Loucy (cell line): ENCODE results near the gene RNU6-7.

Experiments used
- H2AFZ ChIP-seq: fragments of 200-600 bp; sonication (generic); 2 replicates; pipeline ENCODE4 v1.6.0; 2016; ENCODE audit warnings: antibody characterized with exemption, mild to moderate bottlenecking, low read length, moderate library complexity
- H3F3A ChIP-seq: fragments of 200-600 bp; 2 replicates; pipeline ENCODE4 v1.6.0; 2016; ENCODE audit warnings: antibody characterized with exemption, low read depth, mild to moderate bottlenecking
- H3K27me3 ChIP-seq: fragments of 200-600 bp; sonication (generic); 2 replicates; pipeline ENCODE4 v1.6.1; 2014; ENCODE audit warnings: low read length, mild to moderate bottlenecking; ENCODE audit not compliant: insufficient read depth, poor library complexity, severe bottlenecking
- H3K36me3 ChIP-seq: fragments of 200-600 bp; sonication (generic); 2 replicates; pipeline ENCODE4 v1.6.1; 2016; ENCODE audit warnings: low read length; ENCODE audit not compliant: insufficient read depth
- H3K4me1 ChIP-seq: fragments of 200-600 bp; sonication (generic); 2 replicates; pipeline ENCODE4 v1.5.1; 2014; ENCODE audit warnings: low read length, mild to moderate bottlenecking; ENCODE audit not compliant: insufficient read depth, poor library complexity, severe bottlenecking
- H3K4me2 ChIP-seq: fragments of 200-600 bp; sonication (generic); 2 replicates; pipeline ENCODE4 v1.6.0; 2014; ENCODE audit warnings: antibody characterized with exemption, low read length, low read depth, mild to moderate bottlenecking; ENCODE audit not compliant: poor library complexity, severe bottlenecking
- H3K4me3 ChIP-seq: fragments of 200-600 bp; sonication (generic); 2 replicates; pipeline ENCODE4 v1.5.1; 2014; ENCODE audit warnings: low read length, mild to moderate bottlenecking, mixed read lengths; ENCODE audit not compliant: poor library complexity, severe bottlenecking
- H3K79me2 ChIP-seq: fragments of 200-600 bp; sonication (generic); 2 replicates; pipeline ENCODE4 v1.6.1; 2014; ENCODE audit warnings: low read length; ENCODE audit not compliant: insufficient read depth
- H3K9ac ChIP-seq: fragments of 200-600 bp; sonication (generic); 2 replicates; pipeline ENCODE4 v1.6.0; 2014; ENCODE audit warnings: mild to moderate bottlenecking, low read depth, low read length, moderate library complexity; ENCODE audit not compliant: poor library complexity, severe bottlenecking
- H3K9me2 ChIP-seq: fragments of 200-600 bp; sonication (generic); replicated peaks from 2 replicates; pipeline ENCODE4 v1.6.1; 2016; ENCODE audit warnings: low read depth, low read length, mixed read lengths
- H3K9me3 ChIP-seq: fragments of 200-600 bp; sonication (generic); 2 replicates; pipeline ENCODE4 v1.6.1; 2014; ENCODE audit warnings: mild to moderate bottlenecking, antibody characterized with exemption, low read length, low read depth; ENCODE audit not compliant: insufficient read depth
- H4K20me1 ChIP-seq: fragments of 200-600 bp; sonication (generic); 2 replicates; pipeline ENCODE4 v1.6.0; 2014; ENCODE audit warnings: antibody characterized with exemption, low read length, mild to moderate bottlenecking; ENCODE audit not compliant: insufficient read depth, poor library complexity, severe bottlenecking
- CTCF ChIP-seq: fragments of 200-600 bp; sonication (generic); conservative IDR thresholded peaks from 2 replicates; pipeline ENCODE4 v1.5.1; 2014; ENCODE audit warnings: mild to moderate bottlenecking, antibody characterized with exemption, low read length
- EZH2phosphoT487 ChIP-seq: fragments of 200-600 bp; IDR thresholded peaks from 2 replicates; pipeline ENCODE4 v1.6.1; 2018; ENCODE audit warnings: antibody characterized with exemption, mild to moderate bottlenecking, moderate library complexity, borderline replicate concordance

RNU6-7 gene

DNA sequence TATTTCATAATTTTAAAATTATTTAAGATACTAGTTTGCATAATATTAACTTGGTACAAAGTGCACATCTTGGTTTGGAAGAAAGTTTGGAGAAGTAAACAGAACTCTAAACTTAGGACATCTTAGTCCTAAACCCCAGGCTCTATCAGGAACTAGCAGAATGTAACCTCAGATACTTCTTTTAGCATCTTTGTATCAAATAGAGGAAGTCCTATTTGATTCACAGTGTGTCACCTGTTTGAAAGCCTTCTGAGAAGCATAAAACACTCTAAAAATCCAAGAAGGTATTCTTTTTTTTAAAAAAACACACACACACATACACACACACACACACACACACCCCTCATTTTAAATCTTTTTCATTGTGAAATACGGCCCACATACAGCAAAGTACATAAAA, 12.0 kb upstream of the RNU6-7 start:
- no peaks in the 10 kb centered on the region for H3K36me3 ChIP-seq
- H3K4me3 ChIP-seq = no peak overlapping the region
- H3K9me3 ChIP-seq = peaks cover 8% of the 10 kb centered on the region
- no peak overlapping the region for H3K4me2 ChIP-seq
- no peaks in the 10 kb centered on the region for H3K9me2 ChIP-seq
- no peak overlapping the region for H2AFZ ChIP-seq
- no peak for TF ChIP-seq CTCF
- no peak for TF ChIP-seq EZH2phosphoT487
- no peaks in the 10 kb centered on the region for H3K79me2 ChIP-seq
- H3F3A ChIP-seq = no peaks in the 10 kb centered on the region
- peaks cover 4% of the 10 kb centered on the region for H3K4me1 ChIP-seq
- no peaks in the 10 kb centered on the region for H3K27me3 ChIP-seq
- H3K9ac ChIP-seq = no peak overlapping the region
- no peaks in the 10 kb centered on the region for H4K20me1 ChIP-seq

DNA sequence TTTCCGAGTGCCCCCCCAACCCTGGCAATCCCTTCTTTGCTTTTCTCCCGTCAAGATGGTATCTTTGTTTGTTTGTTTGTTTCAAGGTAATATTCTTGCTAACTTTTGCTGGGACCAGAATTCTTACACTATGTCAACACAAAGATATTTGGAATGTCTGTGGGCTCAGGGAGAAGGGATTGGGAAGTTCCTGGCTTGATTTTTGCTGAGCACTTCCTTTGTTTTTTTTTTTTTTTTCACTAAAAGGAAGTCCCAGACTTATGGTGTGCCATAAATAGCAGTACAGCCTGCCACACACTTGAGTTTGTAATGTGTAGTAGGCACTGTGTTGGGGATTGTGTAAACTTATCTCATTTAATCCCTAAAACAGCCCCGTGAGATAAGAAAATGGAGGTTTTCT, 11.2 kb upstream of the RNU6-7 start:
- H3K9ac ChIP-seq = no peak overlapping the region
- H3F3A ChIP-seq = no peaks in the 10 kb centered on the region
- no peaks in the 10 kb centered on the region; the same call in 1 of the 2 replicates for H3K9me3 ChIP-seq
- no peaks in the 10 kb centered on the region for H3K27me3 ChIP-seq
- peaks cover 4% of the 10 kb centered on the region for H3K4me1 ChIP-seq
- H3K9me2 ChIP-seq = no peaks in the 10 kb centered on the region
- H4K20me1 ChIP-seq = no peaks in the 10 kb centered on the region
- no peak overlapping the region for H3K4me2 ChIP-seq
- no peaks in the 10 kb centered on the region for H3K36me3 ChIP-seq
- no peak overlapping the region for H3K4me3 ChIP-seq
- H3K79me2 ChIP-seq = no peaks in the 10 kb centered on the region
- H2AFZ ChIP-seq = no peak overlapping the region
- TF ChIP-seq CTCF = no peak
- TF ChIP-seq EZH2phosphoT487 = no peak

DNA sequence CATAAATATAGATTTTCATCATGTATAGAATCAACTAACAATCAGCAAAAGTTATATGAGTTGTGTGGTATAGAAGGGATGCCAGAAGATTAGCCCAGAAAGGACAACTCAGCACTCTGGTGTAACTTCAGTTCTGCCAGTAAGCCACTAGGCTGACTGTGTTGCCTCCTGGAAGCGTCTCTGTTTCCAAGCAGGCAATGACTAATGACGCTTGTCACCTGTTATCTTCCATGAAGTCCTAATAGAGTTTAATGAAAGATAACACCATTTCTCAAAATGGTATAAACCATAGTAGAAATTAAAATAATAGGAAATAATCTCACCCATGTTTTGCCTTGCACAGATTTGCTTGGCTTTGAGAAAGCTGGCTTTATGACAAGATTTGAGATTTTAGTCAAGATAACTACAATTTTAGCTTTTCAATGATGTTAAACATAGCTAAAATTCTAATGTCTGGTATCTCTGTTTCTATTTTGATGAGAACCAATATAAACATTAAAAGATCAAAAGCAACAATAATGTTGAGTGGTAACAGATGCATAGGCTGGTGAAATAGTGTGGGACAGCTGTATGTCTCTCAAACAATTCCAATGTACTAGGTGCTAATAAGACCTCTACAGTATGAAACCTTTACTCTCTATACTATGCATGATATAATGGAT, 9.0 kb upstream of the RNU6-7 start:
- Histone ChIP-seq H3K4me3 (no peak overlapping the region), H3K36me3 (no peaks in the 10 kb centered on the region), H3K9ac (no peak overlapping the region), H3K79me2 (no peaks in the 10 kb centered on the region), H3K4me1 (no peaks in the 10 kb centered on the region), H4K20me1 (no peaks in the 10 kb centered on the region), H3K27me3 (no peaks in the 10 kb centered on the region), H3K9me2 (no peaks in the 10 kb centered on the region), H3K9me3 (no peaks in the 10 kb centered on the region), H2AFZ (no peak overlapping the region), H3F3A (no peaks in the 10 kb centered on the region), H3K4me2 (no peak overlapping the region)
- no peak for TF ChIP-seq CTCF
- no peak for TF ChIP-seq EZH2phosphoT487
